Activated T-cell treated with anti-CD3 and anti-CD28 coated beads, Interleukin-2, amount 50 U/mL, for 72 hours (primary cell): ENCODE data around the gene NPVF. TPM values are rescaled to one million over a fixed set of nuclear protein-coding genes. Genes with fewer than 3 reads are reported as not detected.
A peak's percentile ranks its signal among the peaks of the same experiment; 100 is the strongest.

Experiments
- ATAC-seq, 2 donors: fragments of 150-1000 bp; cut with Tn5 transposase; replicated peaks in 1 of 2; 2 replicates each; pipeline ENCODE4 v1.10.0; 2021; ENCODE audit warnings: moderate library complexity in 2 of 2, mild to moderate bottlenecking in 1 of 2
- DNase-seq, 2 donors: peaks; one replicate each; pipeline ENCODE4 v3.0.0; 2021 to 2022; ENCODE audit warnings: mixed read lengths in 1 of 2
- H3K27ac Mint-ChIP-seq: one replicate; pipeline ENCODE4 v1.8.0; 2022; ENCODE audit warnings: mild to moderate bottlenecking, moderate library complexity, mixed read lengths
- H3K27me3 Mint-ChIP-seq: one replicate; pipeline ENCODE4 v1.8.0; 2022; ENCODE audit warnings: low read depth, mixed read lengths
- H3K36me3 Mint-ChIP-seq, 2 donors: one replicate each; pipeline ENCODE4 v1.8.0; 2022; ENCODE audit warnings: mixed read lengths in 2 of 2, mild to moderate bottlenecking in 1 of 2; ENCODE audit not compliant: insufficient read depth in 2 of 2
- H3K4me1 Mint-ChIP-seq: one replicate; pipeline ENCODE4 v1.8.0; 2022; ENCODE audit warnings: low read depth, mixed read lengths
- H3K4me3 Mint-ChIP-seq, 2 donors: one replicate each; pipeline ENCODE4 v1.8.0; 2022; ENCODE audit warnings: mild to moderate bottlenecking in 2 of 2, mixed read lengths in 2 of 2, moderate library complexity in 2 of 2
- H3K9me3 Mint-ChIP-seq, 2 donors: one replicate each; pipeline ENCODE4 v1.8.0; 2022; ENCODE audit warnings: mixed read lengths in 2 of 2
- total RNA-seq, 2 donors: library from RNA; stranded (reverse); gene quantifications; one replicate each; pipeline ENCODE4 v1.2.3, GENCODE V29; 2022

NPVF gene
- total RNA-seq, 2 donors from 2014 or later: not detected

- DNase-seq: no peak
- Mint-ChIP-seq H3K4me3 (no peak overlapping the region), H3K27me3 (peaks cover 14% of the 10 kb centered on the region)
Measured at GRCh38 chr7:25216837-25217236, 11.4 kb downstream of the NPVF start.

DNA sequence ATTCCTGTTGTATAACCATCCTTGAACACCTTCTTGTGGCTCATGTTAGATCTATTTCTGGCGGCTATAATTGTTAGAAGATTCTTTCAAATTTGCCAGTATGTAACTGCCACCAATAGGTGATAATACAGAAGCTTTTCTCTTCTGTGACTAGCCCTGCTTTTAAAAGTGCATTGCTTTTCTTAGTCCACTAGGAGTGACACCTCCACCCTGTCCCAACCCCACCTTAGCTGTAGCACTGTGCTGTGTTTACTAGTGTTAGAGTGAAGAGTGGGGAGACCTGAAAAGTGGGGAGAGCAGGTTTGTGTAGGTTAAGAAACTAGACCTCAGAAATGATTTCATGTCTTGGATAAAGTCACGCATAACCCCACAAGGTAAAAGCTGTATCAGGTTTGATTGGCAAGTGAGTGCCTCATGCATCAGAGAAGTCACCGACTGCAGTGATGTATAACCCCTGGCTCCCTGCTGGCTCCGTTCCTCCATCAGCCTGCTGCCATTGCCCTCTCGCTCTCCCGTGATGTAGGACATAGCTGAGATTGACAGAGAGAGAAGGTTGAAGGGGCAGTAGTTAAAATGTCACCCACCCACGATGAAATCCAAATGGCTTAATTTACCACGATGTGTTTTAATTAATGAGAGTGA, 12.5 kb downstream of the NPVF start:
- ATAC-seq: no peak
- Mint-ChIP-seq H3K4me1 (no peaks in the 10 kb centered on the region), H3K27me3 (peaks cover 5% of the 10 kb centered on the region), H3K36me3 (no peaks in the 10 kb centered on the region), H3K27ac (no peak overlapping the region), H3K4me3 (no peak overlapping the region), H3K9me3 (no peaks in the 10 kb centered on the region)
- DNase-seq: no peak

More at GRCh38 chr7:25216837-25217236, 11.4 kb downstream of the NPVF start:
- H3K27ac Mint-ChIP-seq: no peak overlapping the region
- no peaks in the 10 kb centered on the region for H3K4me1 Mint-ChIP-seq
- no peaks in the 10 kb centered on the region for H3K36me3 Mint-ChIP-seq
- ATAC-seq: no peak
- no peaks in the 10 kb centered on the region for H3K9me3 Mint-ChIP-seq

GRCh38 chr7:25208525-25209221, 19.6 kb downstream of the NPVF start:
- H3K27me3 Mint-ChIP-seq: no peaks in the 10 kb centered on the region
- DNase-seq (no peak), ATAC-seq (no peak)
- H3K36me3 Mint-ChIP-seq: peaks cover 0 to 2% of the 10 kb centered on the region in 2 donors
- no peak overlapping the region for H3K27ac Mint-ChIP-seq
- H3K9me3 Mint-ChIP-seq: peaks cover 0 to 2% of the 10 kb centered on the region in 2 donors
- no peaks in the 10 kb centered on the region for H3K4me1 Mint-ChIP-seq
- H3K4me3 Mint-ChIP-seq: no peak overlapping the region

DNA sequence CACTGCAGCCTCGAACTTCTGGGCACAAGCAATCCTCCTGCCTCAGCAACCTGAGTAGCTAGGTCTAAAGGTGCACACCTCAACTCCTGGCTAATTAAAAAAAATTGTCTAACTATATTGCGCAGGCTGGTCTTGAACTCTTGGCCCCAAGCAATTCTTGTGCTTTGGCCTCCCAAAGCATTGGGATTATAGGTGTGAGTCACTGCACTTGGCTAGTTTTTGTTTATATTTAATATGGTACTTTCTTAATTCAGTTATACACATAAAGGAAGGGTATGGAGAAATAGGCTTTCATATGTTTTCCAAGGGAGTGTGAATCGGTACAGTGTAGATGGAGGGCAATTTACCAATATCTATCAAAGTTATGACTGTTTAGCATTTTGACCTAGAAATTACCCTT, 20.4 kb downstream of the NPVF start:
- ATAC-seq: no peak
- Mint-ChIP-seq H3K4me1 (no peaks in the 10 kb centered on the region), H3K27me3 (no peaks in the 10 kb centered on the region), H3K36me3 (peaks cover 0 to 2% of the 10 kb centered on the region in 2 donors), H3K4me3 (no peak overlapping the region), H3K9me3 (peaks cover 0 to 2% of the 10 kb centered on the region in 2 donors), H3K27ac (no peak overlapping the region)
- DNase-seq: no peak

DNA sequence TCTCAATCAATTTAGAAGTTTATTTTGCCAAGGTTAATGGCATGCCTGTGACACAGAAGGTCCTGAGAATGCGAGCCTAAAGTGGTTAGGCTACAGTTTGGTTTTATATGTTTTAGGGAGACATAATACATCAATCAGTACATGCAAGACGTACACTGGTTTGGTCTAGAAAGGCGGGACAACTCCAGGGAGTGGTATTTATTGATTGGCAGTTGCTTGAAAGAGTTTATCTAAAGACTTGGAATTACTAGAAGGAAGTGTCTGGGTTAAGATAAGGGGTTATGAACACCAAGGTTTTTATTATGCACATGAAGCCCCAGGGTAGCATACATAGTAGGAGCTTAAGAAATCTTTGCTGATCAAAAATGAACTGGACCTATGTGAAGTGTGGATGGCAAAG, 21.5 kb downstream of the NPVF start:
- no peaks in the 10 kb centered on the region for H3K4me1 Mint-ChIP-seq
- peaks cover 0 to 2% of the 10 kb centered on the region in 2 donors for H3K9me3 Mint-ChIP-seq
- no peak overlapping the region for H3K27ac Mint-ChIP-seq
- peaks cover 0 to 2% of the 10 kb centered on the region in 2 donors for H3K36me3 Mint-ChIP-seq
- no peaks in the 10 kb centered on the region for H3K27me3 Mint-ChIP-seq
- ATAC-seq (no peak), DNase-seq (no peak)
- H3K4me3 Mint-ChIP-seq: no peak overlapping the region

GRCh38 chr7:25196132-25196896, 32.0 kb downstream of the NPVF start:
- H3K4me1 Mint-ChIP-seq: no peaks in the 10 kb centered on the region
- no peaks in the 10 kb centered on the region for H3K36me3 Mint-ChIP-seq
- H3K27ac Mint-ChIP-seq: no peak overlapping the region
- DNase-seq (no peak), ATAC-seq (no peak)
- H3K9me3 Mint-ChIP-seq: no peaks in the 10 kb centered on the region
- H3K27me3 Mint-ChIP-seq: peaks cover 7% of the 10 kb centered on the region
- no peak overlapping the region for H3K4me3 Mint-ChIP-seq

DNA sequence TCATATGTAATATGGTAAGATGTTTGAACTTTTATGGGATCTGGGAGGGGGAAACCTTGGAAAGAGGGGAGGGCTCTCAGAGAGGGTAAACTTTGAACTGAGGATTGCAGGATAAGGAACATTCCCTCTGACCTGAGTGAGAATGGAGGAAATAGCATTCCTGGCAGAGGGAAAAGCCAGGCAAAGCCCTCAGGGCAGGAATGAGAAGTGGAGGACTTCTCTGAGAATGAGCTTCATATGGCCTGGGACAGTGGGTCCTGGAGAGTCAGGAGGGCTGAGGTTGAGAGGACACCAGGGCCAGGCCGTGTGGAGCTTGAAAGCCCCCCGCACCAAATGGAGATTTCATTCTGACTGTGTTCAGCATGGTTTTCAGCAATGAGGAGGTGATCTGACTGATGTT, 34.2 kb downstream of the NPVF start:
- Mint-ChIP-seq H3K27me3 (peaks cover 7% of the 10 kb centered on the region), H3K4me3 (no peak overlapping the region), H3K9me3 (no peaks in the 10 kb centered on the region), H3K4me1 (no peaks in the 10 kb centered on the region), H3K27ac (no peak overlapping the region), H3K36me3 (no peaks in the 10 kb centered on the region)
- no peak for DNase-seq
- no peak for ATAC-seq

GRCh38 chr7:25192043-25192442, 36.2 kb downstream of the NPVF start:
- Mint-ChIP-seq H3K4me3 (no peak overlapping the region), H3K27ac (no peak overlapping the region), H3K27me3 (peaks cover 12% of the 10 kb centered on the region), H3K4me1 (no peaks in the 10 kb centered on the region), H3K36me3 (no peaks in the 10 kb centered on the region), H3K9me3 (no peaks in the 10 kb centered on the region)
- DNase-seq (no peak), ATAC-seq (no peak)

- no peaks in the 10 kb centered on the region for H3K36me3 Mint-ChIP-seq
- no peaks in the 10 kb centered on the region for H3K9me3 Mint-ChIP-seq
- H3K27me3 Mint-ChIP-seq: peaks cover 10% of the 10 kb centered on the region
- no peak overlapping the region for H3K27ac Mint-ChIP-seq
- no peak for ATAC-seq
- H3K4me1 Mint-ChIP-seq: no peaks in the 10 kb centered on the region
- H3K4me3 Mint-ChIP-seq: no peak overlapping the region
- no peak for DNase-seq
Measured at GRCh38 chr7:25189197-25189596, 39.1 kb downstream of the NPVF start.

DNA sequence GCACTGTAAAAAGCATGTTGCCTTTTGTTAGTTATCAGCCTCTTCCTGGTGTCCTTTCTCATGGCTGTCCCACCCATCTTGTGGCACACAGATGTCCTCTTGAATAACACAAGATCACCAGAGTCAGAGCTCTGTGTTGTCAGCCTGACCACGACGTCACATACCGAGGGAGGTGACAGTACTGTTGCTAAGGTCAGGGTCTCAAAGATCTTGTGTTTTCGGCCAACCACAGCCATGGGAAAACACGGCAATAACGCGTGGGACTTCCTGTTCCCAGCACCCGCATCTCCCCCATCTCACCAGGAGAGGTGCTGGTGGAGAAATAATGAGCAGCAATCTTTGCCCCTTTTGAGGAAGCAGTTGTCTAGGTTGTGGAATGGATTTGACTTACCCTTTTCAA, 40.4 kb downstream of the NPVF start:
- no peak for ATAC-seq
- Mint-ChIP-seq H3K27ac (no peak overlapping the region), H3K4me1 (no peaks in the 10 kb centered on the region), H3K27me3 (peaks cover 5% of the 10 kb centered on the region), H3K4me3 (no peak overlapping the region), H3K36me3 (no peaks in the 10 kb centered on the region), H3K9me3 (no peaks in the 10 kb centered on the region)
- no peak for DNase-seq

- Mint-ChIP-seq H3K27me3 (peaks cover 5% of the 10 kb centered on the region), H3K27ac (no peak overlapping the region), H3K4me1 (no peaks in the 10 kb centered on the region)
Measured at GRCh38 chr7:25186436-25186835, 41.9 kb downstream of the NPVF start.

DNA sequence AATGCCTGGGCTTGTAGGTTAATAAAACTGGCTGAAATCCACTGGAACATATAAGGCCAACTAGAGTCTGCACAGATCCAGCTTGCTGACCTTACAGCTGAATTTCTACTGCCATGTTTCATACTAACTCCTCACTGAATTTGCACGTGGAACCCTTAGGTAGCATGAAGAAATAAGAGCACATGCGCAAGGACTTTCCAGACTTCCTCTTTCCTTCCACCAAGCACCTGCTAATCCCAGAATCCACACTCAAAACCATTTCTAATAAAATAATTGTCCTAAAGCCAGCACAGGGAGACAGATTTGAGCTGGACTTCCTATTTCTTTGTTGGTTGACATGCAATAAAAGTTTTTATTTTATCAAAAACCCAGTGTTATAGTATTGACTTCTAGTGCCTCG, 46.8 kb downstream of the NPVF start:
- Mint-ChIP-seq H3K9me3 (no peaks in the 10 kb centered on the region), H3K4me3 (peak overlapping the region in 1 of 2 donors; percentile 26), H3K36me3 (peaks cover 0 to 2% of the 10 kb centered on the region in 2 donors), H3K27ac (no peak overlapping the region), H3K27me3 (no peaks in the 10 kb centered on the region), H3K4me1 (peaks cover 10% of the 10 kb centered on the region)
- no peak for ATAC-seq
- DNase-seq: no peak

More at GRCh38 chr7:25186436-25186835, 41.9 kb downstream of the NPVF start:
- Mint-ChIP-seq H3K9me3 (no peaks in the 10 kb centered on the region), H3K4me3 (no peak overlapping the region), H3K36me3 (no peaks in the 10 kb centered on the region)
- DNase-seq (no peak), ATAC-seq (no peak)

DNA sequence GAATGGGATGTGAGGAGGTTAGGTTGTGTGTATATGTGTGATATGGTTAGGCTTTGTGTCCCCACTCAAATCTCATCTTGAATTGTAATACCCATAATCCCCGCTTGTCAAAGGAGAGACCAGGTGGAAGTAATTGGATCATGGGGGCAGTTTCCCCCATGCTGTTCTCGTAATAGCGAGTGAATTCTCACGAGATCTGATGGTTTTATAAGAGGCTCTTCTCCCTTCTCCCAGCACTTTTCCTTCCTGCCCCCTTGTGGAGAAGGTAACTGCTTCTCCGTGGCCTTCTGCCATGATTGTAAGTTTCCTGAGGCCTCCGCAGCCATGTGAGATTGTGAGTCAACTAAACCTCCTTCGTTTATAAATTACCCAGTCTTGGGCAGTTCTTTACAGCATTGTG, 47.3 kb downstream of the NPVF start:
- ATAC-seq (no peak), DNase-seq (no peak)
- peaks cover 0 to 2% of the 10 kb centered on the region in 2 donors for H3K36me3 Mint-ChIP-seq
- no peak overlapping the region for H3K27ac Mint-ChIP-seq
- no peaks in the 10 kb centered on the region for H3K9me3 Mint-ChIP-seq
- peaks cover 10% of the 10 kb centered on the region for H3K4me1 Mint-ChIP-seq
- peak overlapping the region; percentile 85 to 89 for H3K4me3 Mint-ChIP-seq
- H3K27me3 Mint-ChIP-seq: no peaks in the 10 kb centered on the region
